Fibroblast of lung (primary cell): Measurements from ENCODE around the gene CHI3L2. TPM values are rescaled to one million over a fixed set of nuclear protein-coding genes. Genes with fewer than 3 reads are reported as not detected.

Experiments
- DNase-seq, 2 donors: peaks; one replicate each; pipeline versions ENCODE4 v3.0.0 to v3.0.0-alpha.2; 2010; ENCODE audit warnings: low read depth in 2 of 2
- H2AFZ ChIP-seq: 2 replicates; pipeline ENCODE4 v1.5.1; 2012; ENCODE audit warnings: low read length, control low read depth, inconsistent platforms
- H3K27ac ChIP-seq: 2 replicates; pipeline ENCODE4 v1.5.1; 2011; ENCODE audit warnings: low read length, control low read depth; ENCODE audit not compliant: insufficient read depth
- H3K27me3 ChIP-seq: 2 replicates; pipeline ENCODE4 v1.5.1; 2011; ENCODE audit warnings: mild to moderate bottlenecking, low read length; ENCODE audit not compliant: control insufficient read depth, insufficient read depth
- H3K36me3 ChIP-seq: 2 replicates; pipeline ENCODE4 v1.5.1; 2011; ENCODE audit warnings: low read length; ENCODE audit not compliant: control insufficient read depth, insufficient read depth
- H3K4me1 ChIP-seq: 2 replicates; pipeline ENCODE4 v1.5.1; 2011; ENCODE audit warnings: low read length; ENCODE audit not compliant: control insufficient read depth, insufficient read depth; ENCODE audit errors: extremely low read depth
- H3K4me2 ChIP-seq: 2 replicates; pipeline ENCODE4 v1.5.1; 2011; ENCODE audit warnings: low read length, control low read depth; ENCODE audit not compliant: insufficient read depth; ENCODE audit errors: extremely low read depth
- H3K4me3 ChIP-seq, 4 experiments: fragments of 200-600 bp in 1 of 4; sonication (generic) in 1 of 4; replicated peaks in 1 of 4; 2 replicates each; pipeline ENCODE4 v1.5.1; 2011 to 2016; ENCODE audit warnings: low read length in 4 of 4, low read depth in 3 of 4, mild to moderate bottlenecking in 3 of 4, control low read depth in 2 of 4, inconsistent platforms in 1 of 4, mixed read lengths in 1 of 4; ENCODE audit not compliant: insufficient read depth in 1 of 4; ENCODE audit errors: control extremely low read depth in 1 of 4
- H3K79me2 ChIP-seq: 2 replicates; pipeline ENCODE4 v1.5.1; 2012; ENCODE audit warnings: mild to moderate bottlenecking, low read length, inconsistent platforms; ENCODE audit not compliant: control insufficient read depth, insufficient read depth
- H3K9ac ChIP-seq: 2 replicates; pipeline ENCODE4 v1.5.1; 2011; ENCODE audit warnings: mild to moderate bottlenecking, low read length, control low read depth; ENCODE audit not compliant: insufficient read depth
- H3K9me3 ChIP-seq: 2 replicates; pipeline ENCODE4 v1.5.1; 2012; ENCODE audit warnings: low read depth, low read length; ENCODE audit not compliant: control insufficient read depth, insufficient read depth
- H4K20me1 ChIP-seq: 2 replicates; pipeline ENCODE4 v1.5.1; 2011; ENCODE audit warnings: low read length; ENCODE audit not compliant: control insufficient read depth, insufficient read depth; ENCODE audit errors: extremely low read depth
- CTCF ChIP-seq, 2 donors: IDR thresholded peaks in 1 of 2; conservative IDR thresholded peaks in 1 of 2; 1 replicate in 1 of 2; 2 replicates in 1 of 2; pipeline ENCODE4 v1.5.1; 2011 to 2012; ENCODE audit warnings: low read length in 2 of 2, control low read depth in 1 of 2, inconsistent platforms in 1 of 2, low read depth in 1 of 2, mild to moderate bottlenecking in 1 of 2
- EZH2 ChIP-seq: IDR thresholded peaks from 2 replicates; pipeline ENCODE4 v1.5.1; 2012; ENCODE audit warnings: low read length, control low read depth, mild to moderate bottlenecking; ENCODE audit errors: missing control alignments
- polyA plus RNA-seq, 2 donors: library from polyadenylated mRNA; depleted of rRNA in 1 of 2; stranded (reverse) in 1 of 2; unstranded in 1 of 2; fragments of >200 nt; gene quantifications; 2 replicates each; pipeline ENCODE4 v1.2.1, GENCODE V29; 2011 to 2012; ENCODE audit warnings: missing spikeins in 1 of 2
- total RNA-seq: library from RNA; depleted of rRNA; stranded (reverse); fragments of >200 nt; gene quantifications from 2 replicates; pipeline ENCODE4 v1.2.1, GENCODE V29; 2014

CHI3L2 gene
- total and polyA plus RNA-seq, 2 donors (not counting 1 experiment from before 2014, with no cell fraction given) = 1.5 to 3.8 TPM

- Histone ChIP-seq H3K27ac (no peak overlapping the region), H3K79me2 (no peaks in the 10 kb centered on the region), H3K9me3 (no peaks in the 10 kb centered on the region), H3K36me3 (no peaks in the 10 kb centered on the region), H3K4me3 (no peak overlapping the region), H4K20me1 (no peaks in the 10 kb centered on the region), H3K4me2 (no peak overlapping the region), H3K9ac (no peak overlapping the region), H3K27me3 (no peaks in the 10 kb centered on the region), H2AFZ (no peak overlapping the region), H3K4me1 (no peaks in the 10 kb centered on the region)
- peak in 1 of 2 donors; percentile 43 for DNase-seq
- TF ChIP-seq CTCF (conservative IDR thresholded peaks at IDR 0.05 in 1 of 2, IDR thresholded peaks at IDR 0.05 in 1 of 2; ENCODE audit: low read depth in 1 of 2, low read length in 2 of 2) = no peak
- TF ChIP-seq EZH2 = no peak
These were observed 61.9 kb downstream of the CHI3L2 start for GRCh38 chr1:111289371-111289770.

GRCh38 chr1:111290104-111290503 is 62.6 kb downstream of the CHI3L2 start:
- H3K9ac ChIP-seq = no peak overlapping the region
- no peaks in the 10 kb centered on the region for H3K9me3 ChIP-seq
- no peaks in the 10 kb centered on the region for H3K27me3 ChIP-seq
- no peaks in the 10 kb centered on the region for H4K20me1 ChIP-seq
- H3K79me2 ChIP-seq = no peaks in the 10 kb centered on the region
- no peak overlapping the region for H3K27ac ChIP-seq
- H3K36me3 ChIP-seq = no peaks in the 10 kb centered on the region
- DNase-seq = no peak
- no peak for TF ChIP-seq EZH2
- TF ChIP-seq CTCF (conservative IDR thresholded peaks at IDR 0.05 in 1 of 2, IDR thresholded peaks at IDR 0.05 in 1 of 2; ENCODE audit: low read depth in 1 of 2, low read length in 2 of 2) = no peak
- no peak overlapping the region for H3K4me3 ChIP-seq
- H3K4me1 ChIP-seq = no peaks in the 10 kb centered on the region
- no peak overlapping the region for H2AFZ ChIP-seq
- no peak overlapping the region for H3K4me2 ChIP-seq

- no peak within 1 kb of the TSS for H3K4me2 ChIP-seq
- H2AFZ ChIP-seq = no peak within 1 kb of the TSS
- no peaks in the 10 kb centered on the region for H3K79me2 ChIP-seq
- TF ChIP-seq CTCF (conservative IDR thresholded peaks at IDR 0.05 in 1 of 2, IDR thresholded peaks at IDR 0.05 in 1 of 2; ENCODE audit: low read depth in 1 of 2, low read length in 2 of 2) (no peak), EZH2 (no peak)
- no peaks in the 10 kb centered on the region for H4K20me1 ChIP-seq
- H3K36me3 ChIP-seq = no peaks in the 10 kb centered on the region
- no peaks in the 10 kb centered on the region for H3K9me3 ChIP-seq
- no peak within 1 kb of the TSS for H3K4me3 ChIP-seq
- no peaks in the 10 kb centered on the region for H3K27me3 ChIP-seq
- H3K27ac ChIP-seq = no peak within 1 kb of the TSS
- peak in 1 of 2 donors; percentile 54 for DNase-seq
- no peak within 1 kb of the TSS for H3K9ac ChIP-seq
- H3K4me1 ChIP-seq = no peaks in the 10 kb centered on the region
These were observed 63.1 kb downstream of the CHI3L2 start, which contains the start of gene CHIA for GRCh38 chr1:111290630-111291029. TSS of gene CHIA (plus strand) at chr1:111290851. CDS start at chr1:111310468, 19,617 bp downstream.

Other genes with a start within 250 kb of the CHI3L2 start
- 107 and 115 TPM in 2 replicates for gene DRAM2, start 87.6 kb upstream of the CHI3L2 start, total RNA-seq
- 47.8 and 75.8 TPM in 2 replicates for gene DRAM2, start 87.6 kb upstream of the CHI3L2 start, polyA plus RNA-seq
- gene CEPT1, start 87.5 kb upstream of the CHI3L2 start, total RNA-seq = 74.5 and 90.4 TPM in 2 replicates
- 20.7 and 26.4 TPM in 2 replicates for gene CEPT1, start 87.5 kb upstream of the CHI3L2 start, polyA plus RNA-seq
- gene DENND2D, start 27.1 kb upstream of the CHI3L2 start, total RNA-seq = 15.7 and 19.5 TPM in 2 replicates
- 2.2 and 2.5 TPM in 2 replicates for gene DENND2D, start 27.1 kb upstream of the CHI3L2 start, polyA plus RNA-seq
- not detected in 2 replicates for gene CHIA, start 63.1 kb downstream of the CHI3L2 start, total RNA-seq
- gene CHIA, start 63.1 kb downstream of the CHI3L2 start, polyA plus RNA-seq = not detected in 2 replicates
- gene OVGP1, start 200.0 kb downstream of the CHI3L2 start, total RNA-seq = 0.51 and 1.2 TPM in 2 replicates
- gene OVGP1, start 200.0 kb downstream of the CHI3L2 start, polyA plus RNA-seq = 0.26 and 0.51 TPM in 2 replicates
- gene WDR77, start 221.5 kb downstream of the CHI3L2 start, total RNA-seq = 20.3 and 21.8 TPM in 2 replicates
- 62.0 and 87.8 TPM in 2 replicates for gene WDR77, start 221.5 kb downstream of the CHI3L2 start, polyA plus RNA-seq
- gene ATP5PB, start 221.8 kb downstream of the CHI3L2 start, total RNA-seq = 162 and 217 TPM in 2 replicates
- 417 and 458 TPM in 2 replicates for gene ATP5PB, start 221.8 kb downstream of the CHI3L2 start, polyA plus RNA-seq
- gene C1orf162, start 246.3 kb downstream of the CHI3L2 start, total RNA-seq = 0.26 and 0.33 TPM in 2 replicates
- 0.03 and 0.11 TPM in 2 replicates for gene C1orf162, start 246.3 kb downstream of the CHI3L2 start, polyA plus RNA-seq